HT1080 (cell line): ENCODE results near the gene ENDOV. TPM values are rescaled to one million over a fixed set of nuclear protein-coding genes. Genes with fewer than 3 reads are reported as not detected.

ENCODE experiments used
- DNase-seq: peaks from one replicate; pipeline ENCODE4 v3.0.0-alpha.2; 2015; ENCODE audit warnings: low read depth
- total RNA-seq: library from RNA; depleted of rRNA; stranded (reverse); fragments of >200 nt; shearing (Covaris generic); gene quantifications from 2 replicates; pipeline ENCODE4 v1.2.3, GENCODE V29; 2014

Gene ENDOV
- total RNA-seq, 1 experiment from 2014 or later: 15.2 TPM

DNA sequence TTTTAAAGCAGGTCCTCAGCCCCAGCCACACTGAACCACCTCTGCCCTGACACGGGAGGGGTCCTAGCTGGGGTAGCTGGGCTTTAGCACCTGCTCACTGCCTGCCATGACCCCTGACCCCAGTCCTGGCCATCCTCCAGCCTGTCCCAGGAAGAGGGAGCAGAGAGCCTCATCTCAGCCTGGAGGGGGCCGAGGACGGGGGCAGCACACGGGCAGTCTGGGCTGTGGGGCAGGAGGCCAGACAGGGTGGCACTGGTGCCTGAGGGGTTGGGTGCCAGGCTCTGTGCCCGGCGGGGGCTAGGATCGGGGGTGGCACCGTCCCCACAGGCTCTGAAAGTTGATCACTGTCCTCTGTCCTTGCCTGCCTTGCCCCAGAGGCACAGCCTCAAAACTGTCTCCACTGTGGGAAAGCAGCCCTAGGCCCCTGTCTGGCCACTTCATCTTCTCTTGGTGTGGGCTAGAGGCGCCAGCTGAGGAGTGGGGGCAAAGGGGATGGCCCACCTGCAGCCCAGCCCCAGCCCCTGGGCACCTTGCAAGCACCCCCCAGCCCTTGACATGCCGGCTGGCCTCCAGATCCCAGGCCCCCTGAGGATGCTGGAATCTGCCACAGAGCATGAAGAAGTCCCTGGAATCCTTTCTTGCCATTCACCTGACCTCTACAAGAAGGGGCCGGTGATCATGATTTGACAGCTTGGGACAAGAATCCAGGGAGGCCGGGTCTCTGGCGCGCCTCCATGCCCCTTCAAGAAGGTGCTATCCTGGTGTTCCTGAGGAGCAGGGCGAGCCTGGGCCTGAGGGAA is 15.7 kb downstream of the ENDOV start:
- no peak for DNase-seq

GRCh38 chr17:80431246-80432195 is 16.6 kb downstream of the ENDOV start:
- no peak for DNase-seq

- DNase-seq: no peak
These were observed 17.5 kb downstream of the ENDOV start for GRCh38 chr17:80432350-80432955.

DNA sequence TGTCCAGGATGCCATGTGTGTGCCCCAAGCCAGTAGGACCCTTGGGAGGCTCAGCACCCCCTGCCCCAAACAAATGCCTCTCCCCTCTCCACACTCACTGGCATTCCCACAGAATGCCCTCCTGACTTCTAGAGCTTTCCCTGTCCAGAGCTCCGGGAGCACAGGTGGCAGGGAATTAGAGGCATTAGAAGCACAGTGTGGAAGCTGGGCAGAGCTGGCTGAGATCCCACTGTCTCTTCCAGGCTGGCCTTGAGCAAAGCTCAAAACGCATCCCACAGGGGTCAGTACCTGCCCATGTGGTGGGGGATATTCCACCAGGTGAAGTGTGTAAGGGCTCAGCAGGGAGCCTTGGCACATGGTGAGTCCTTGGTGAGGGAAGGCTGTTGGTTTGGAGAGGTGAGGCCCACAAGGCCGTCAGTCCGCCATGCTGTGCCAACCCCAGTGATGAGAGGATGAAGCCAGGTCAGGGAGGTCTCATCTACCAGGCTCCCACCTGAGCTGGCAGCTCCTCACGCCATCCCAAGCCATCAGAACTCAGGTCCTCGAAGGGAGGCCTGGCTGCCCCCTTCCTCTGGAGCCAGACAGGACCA is 18.1 kb downstream of the ENDOV start:
- DNase-seq: no peak

DNA sequence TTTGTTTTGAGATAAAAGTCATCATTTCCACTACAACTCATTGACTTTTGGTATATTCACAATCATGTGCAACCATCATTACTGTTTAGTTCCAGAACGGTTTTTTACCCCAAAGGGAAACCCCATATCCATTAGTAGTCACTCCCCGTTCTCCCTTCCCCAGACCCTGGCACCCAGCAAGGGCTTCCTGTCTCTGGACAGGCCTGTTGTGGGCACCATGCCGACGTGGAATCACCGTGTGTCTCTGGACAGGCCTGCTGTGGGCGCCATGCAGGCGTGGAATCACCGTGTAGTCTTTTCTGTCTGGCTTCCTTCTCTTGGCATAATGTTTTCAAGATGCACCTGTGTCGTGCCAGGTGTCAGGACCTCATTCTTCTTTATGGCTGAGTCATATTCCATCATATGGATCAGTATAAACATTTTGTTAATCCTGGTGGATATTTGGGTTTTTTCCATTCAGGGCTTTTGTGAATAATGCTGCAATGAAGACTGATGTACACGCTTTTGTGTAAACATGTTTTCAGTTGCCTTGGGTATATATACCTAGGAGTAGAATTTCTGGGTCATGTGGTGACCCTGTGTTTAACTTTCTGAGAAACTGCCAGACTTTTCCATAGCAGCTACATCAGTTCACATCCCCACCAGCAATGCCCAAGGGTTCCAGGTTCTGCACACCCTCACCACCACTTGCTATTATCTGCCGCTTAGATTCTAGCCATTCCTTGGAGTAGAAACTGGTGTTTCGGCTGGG is 19.1 kb downstream of the ENDOV start:
- DNase-seq: no peak

- DNase-seq: no peak
These were observed 22.6 kb downstream of the ENDOV start for GRCh38 chr17:80437532-80437931.

DNA sequence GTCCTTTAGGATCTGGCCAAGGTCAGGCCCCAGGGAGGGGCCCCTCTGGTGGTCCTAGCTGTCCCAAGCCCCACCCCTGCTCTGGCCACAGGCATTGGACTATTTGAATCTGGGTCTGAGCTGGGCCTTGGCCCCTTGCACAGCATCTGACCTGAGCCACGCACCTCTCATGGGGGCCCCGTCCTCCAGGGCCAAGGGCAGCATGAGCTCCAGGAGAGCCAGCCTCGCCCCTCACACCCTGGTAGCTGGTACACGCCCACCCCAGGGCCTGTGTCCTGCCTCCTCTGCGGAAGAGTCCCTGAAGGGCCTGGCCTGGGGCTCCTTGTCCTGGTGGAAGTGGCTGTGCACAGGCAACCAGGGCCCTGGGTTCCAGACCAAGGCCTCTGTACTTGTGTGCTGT is 23.8 kb downstream of the ENDOV start:
- no peak for DNase-seq

- DNase-seq: no peak
These were observed 24.5 kb downstream of the ENDOV start for GRCh38 chr17:80439499-80439898.

DNA sequence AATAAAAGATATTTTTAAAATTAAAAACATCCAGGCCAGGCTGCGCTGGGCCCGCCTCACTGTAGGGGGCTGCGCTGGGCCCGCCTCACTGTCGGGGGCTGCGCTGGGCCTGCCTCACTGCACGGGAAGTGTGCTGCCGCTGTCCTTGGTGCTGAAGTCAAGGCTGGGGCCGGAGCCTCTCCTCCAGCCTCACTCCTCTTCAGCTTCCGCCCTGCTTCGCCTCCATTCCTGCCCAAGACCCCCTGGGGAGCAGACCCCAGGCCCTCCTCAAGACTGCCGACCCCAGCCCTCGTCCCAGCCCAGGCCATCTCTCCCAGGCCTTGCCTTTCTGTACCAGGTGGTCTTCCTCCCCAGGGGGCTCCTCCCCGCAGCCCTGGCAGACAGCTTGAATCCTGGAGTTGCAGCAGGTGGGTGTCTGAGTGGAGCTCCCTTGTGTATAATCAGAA is 26.2 kb downstream of the ENDOV start:
- peak; percentile 23 for DNase-seq

GRCh38 chr17:80441598-80442322 is 26.8 kb downstream of the ENDOV start:
- no peak for DNase-seq

GRCh38 chr17:80442323-80442659 is 27.3 kb downstream of the ENDOV start:
- no peak for DNase-seq

DNA sequence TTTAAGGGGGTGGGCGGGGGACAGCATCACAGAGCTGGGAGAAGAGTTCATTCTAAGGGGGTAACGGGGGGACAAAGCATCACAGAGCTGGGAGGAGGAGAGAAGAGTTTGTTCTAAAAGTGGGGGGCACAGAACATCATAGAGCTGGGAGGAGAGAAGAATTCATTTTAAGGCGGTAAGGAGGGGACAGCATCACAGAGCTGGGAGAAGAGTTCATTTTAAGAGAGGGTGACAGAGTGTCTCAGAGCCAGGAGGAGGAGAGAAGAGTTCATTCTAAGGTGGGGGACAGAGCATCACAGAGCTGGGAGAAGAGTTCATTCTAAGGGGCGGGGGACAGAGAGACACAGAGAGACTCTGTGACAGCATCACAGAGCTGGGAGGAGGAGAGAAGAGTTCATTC is 27.8 kb downstream of the ENDOV start:
- no peak for DNase-seq

DNA sequence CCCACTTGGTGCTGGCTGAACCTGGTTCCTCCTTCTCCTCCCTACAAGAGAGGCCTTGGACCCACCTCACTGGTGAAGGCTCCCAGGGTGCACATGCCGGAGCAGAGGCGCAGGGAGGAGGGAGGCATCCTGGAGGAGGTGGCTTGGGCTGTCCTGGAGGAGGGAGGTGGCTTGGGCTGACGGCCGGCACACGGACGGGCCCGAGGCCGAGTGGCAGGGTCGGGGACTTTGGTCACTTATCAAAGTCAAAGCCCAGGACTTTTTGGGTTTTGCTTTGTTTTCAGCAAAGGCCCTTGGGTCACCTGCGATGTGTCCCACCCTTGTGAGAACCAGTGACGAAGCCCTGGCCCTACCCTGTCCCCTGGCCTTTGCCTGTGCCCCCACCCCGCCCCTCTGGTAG is 28.5 kb downstream of the ENDOV start:
- no peak for DNase-seq

- no peak for DNase-seq
These were observed 29.1 kb downstream of the ENDOV start for GRCh38 chr17:80443916-80444643.

GRCh38 chr17:80444644-80444979 is 29.6 kb downstream of the ENDOV start:
- DNase-seq: no peak

DNA sequence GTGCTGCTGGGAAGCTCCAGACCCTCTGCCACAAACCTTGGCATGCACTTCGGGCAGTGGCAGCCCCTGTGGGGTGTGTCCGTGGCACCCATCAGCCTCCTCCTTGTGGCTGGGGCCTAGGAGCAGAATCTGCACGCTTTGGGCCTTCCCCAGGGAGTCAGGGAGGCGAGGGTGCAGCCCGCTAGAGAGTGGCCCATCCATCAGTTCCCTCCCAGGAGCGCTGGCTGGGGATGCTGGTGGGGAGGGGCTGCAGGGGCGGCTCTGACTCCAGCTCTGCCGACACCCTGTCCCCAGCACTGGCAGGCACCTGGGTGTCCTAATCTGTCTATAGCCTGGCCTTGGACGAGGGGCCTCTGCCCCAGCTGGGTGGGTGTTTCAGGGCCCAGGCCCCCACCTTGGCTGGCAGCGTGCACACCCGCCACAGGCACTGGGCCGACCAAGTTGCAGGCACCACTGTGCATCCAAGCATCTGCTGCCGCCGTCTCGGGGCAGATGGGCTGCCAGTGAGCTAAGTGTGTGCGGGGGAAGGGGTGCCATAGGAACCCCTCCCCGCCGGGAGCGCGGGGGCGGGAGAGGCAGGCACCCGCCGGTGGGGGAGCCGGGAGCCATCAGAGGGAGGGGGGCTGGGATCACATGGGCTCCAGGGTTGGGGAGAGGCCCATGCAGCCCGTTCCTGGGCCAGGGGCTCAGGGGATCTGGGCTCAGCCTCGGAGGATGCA is 30.2 kb downstream of the ENDOV start:
- DNase-seq: no peak

GRCh38 chr17:80445726-80446110 is 30.8 kb downstream of the ENDOV start:
- DNase-seq: no peak

DNA sequence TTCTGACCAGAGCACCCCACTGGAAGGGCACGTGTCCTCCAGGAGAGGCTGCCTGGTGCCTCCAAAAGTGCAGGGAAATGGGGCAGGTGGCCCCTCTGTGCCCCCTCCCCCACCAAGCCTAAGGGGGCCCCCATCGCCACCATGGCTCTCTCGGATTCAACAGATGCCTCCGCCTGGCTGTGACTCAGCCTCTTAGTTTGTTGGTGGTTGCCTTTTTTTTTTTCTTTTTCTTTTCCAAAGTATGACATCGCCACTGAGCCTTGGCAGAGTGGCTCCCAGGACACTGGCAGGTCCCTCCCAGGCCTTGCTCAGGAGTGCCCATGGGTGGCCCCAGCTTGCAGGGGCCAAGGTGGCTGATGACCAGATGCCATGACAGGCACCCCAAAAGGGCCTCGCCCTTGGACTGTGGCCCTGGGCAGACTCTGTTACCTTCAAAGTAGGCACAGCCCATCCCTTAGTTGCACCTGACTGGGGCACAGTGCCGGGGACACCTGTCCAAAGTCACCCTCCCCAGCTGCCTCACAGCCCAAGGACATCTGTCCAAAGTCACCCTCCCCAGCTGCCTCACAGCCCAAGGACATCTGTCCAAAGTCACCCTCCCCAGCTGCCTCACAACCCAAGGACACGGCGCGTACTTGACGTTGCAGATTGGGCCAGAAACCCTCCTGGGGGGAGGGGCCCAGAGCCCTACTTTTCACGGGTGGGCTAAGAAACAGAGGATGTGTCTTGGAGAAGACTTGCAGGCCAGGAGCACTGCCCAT is 31.9 kb downstream of the ENDOV start:
- no peak for DNase-seq
